ENCODE data around the gene PASK. TPM values are rescaled to one million over a fixed set of nuclear protein-coding genes. Genes with fewer than 3 reads are reported as not detected.

The PASK gene
- total RNA-seq, 1 donor, result 21.9 TPM

GRCh38 chr2:241136191-241136590, 13.1 kb downstream of the PASK start:
- H3K4me3 ChIP-seq (ENCODE audit: low read depth, low read length), result no peak overlapping the region
- no peak for TF ChIP-seq CTCF (IDR thresholded peaks at IDR 0.05; ENCODE audit: insufficient read depth, low read length)
- no peak for DNase-seq (ENCODE audit: low read depth)

- no peak for TF ChIP-seq CTCF (IDR thresholded peaks at IDR 0.05; ENCODE audit: insufficient read depth, low read length)
- no peak overlapping the region for H3K4me3 ChIP-seq (ENCODE audit: low read depth, low read length)
- no peak for DNase-seq (ENCODE audit: low read depth)
Measured at GRCh38 chr2:241135737-241136136, 13.5 kb downstream of the PASK start.

GRCh38 chr2:241134711-241135110, 14.6 kb downstream of the PASK start:
- DNase-seq (ENCODE audit: low read depth), result no peak
- no peak for TF ChIP-seq CTCF (IDR thresholded peaks at IDR 0.05; ENCODE audit: insufficient read depth, low read length)
- no peak overlapping the region for H3K4me3 ChIP-seq (ENCODE audit: low read depth, low read length)

GRCh38 chr2:241133436-241133820, 15.8 kb downstream of the PASK start:
- no peak for DNase-seq (ENCODE audit: low read depth)
- H3K4me3 ChIP-seq (ENCODE audit: low read depth, low read length), result no peak overlapping the region
- TF ChIP-seq CTCF (IDR thresholded peaks at IDR 0.05; ENCODE audit: insufficient read depth, low read length), result no peak

- DNase-seq (ENCODE audit: low read depth), result no peak
- no peak for TF ChIP-seq CTCF (IDR thresholded peaks at IDR 0.05; ENCODE audit: insufficient read depth, low read length)
- no peak overlapping the region for H3K4me3 ChIP-seq (ENCODE audit: low read depth, low read length)
Measured at GRCh38 chr2:241132538-241133435, 16.5 kb downstream of the PASK start.

GRCh38 chr2:241131531-241131930, 17.7 kb downstream of the PASK start:
- H3K4me3 ChIP-seq (ENCODE audit: low read depth, low read length), result no peak overlapping the region
- no peak for DNase-seq (ENCODE audit: low read depth)
- TF ChIP-seq CTCF (IDR thresholded peaks at IDR 0.05; ENCODE audit: insufficient read depth, low read length), result no peak
